Duodenal mucosa (tissue), 2 donors: ENCODE results near the gene CEP162.
"Not testable (repeated sequence)": the region's sequence is repeated elsewhere in the genome, so short reads cannot be mapped to it uniquely, and the experiment has no call there.

Experiments
- H3K27ac ChIP-seq: one replicate; pipeline ENCODE4 v1.7.0; 2013; ENCODE audit warnings: low read depth, low read length
- H3K27me3 ChIP-seq, 2 donors: one replicate each; pipeline ENCODE4 v1.7.0; 2013; ENCODE audit warnings: low read length in 2 of 2, control low read depth in 1 of 2; ENCODE audit not compliant: insufficient read depth in 2 of 2, control insufficient read depth in 1 of 2
- H3K36me3 ChIP-seq, 2 donors: one replicate each; pipeline ENCODE4 v1.7.0; 2013; ENCODE audit warnings: low read length in 2 of 2, control low read depth in 1 of 2; ENCODE audit not compliant: insufficient read depth in 2 of 2, control insufficient read depth in 1 of 2
- H3K4me1 ChIP-seq, 2 donors: one replicate each; pipeline ENCODE4 v1.7.0; 2013; ENCODE audit warnings: low read length in 2 of 2, control low read depth in 1 of 2; ENCODE audit not compliant: insufficient read depth in 2 of 2, control insufficient read depth in 1 of 2
- H3K4me3 ChIP-seq, 2 donors: one replicate each; pipeline ENCODE4 v1.7.0; 2013; ENCODE audit warnings: low read length in 2 of 2, low read depth in 1 of 2
- H3K9ac ChIP-seq, 2 donors: one replicate each; pipeline ENCODE4 v1.7.0; 2013; ENCODE audit warnings: low read length in 2 of 2, low read depth in 1 of 2
- H3K9me3 ChIP-seq, 2 donors: one replicate each; pipeline ENCODE4 v1.7.0; 2013; ENCODE audit warnings: low read length in 2 of 2, control low read depth in 1 of 2; ENCODE audit not compliant: control insufficient read depth in 1 of 2

Gene CEP162

GRCh38 chr6:84133385-84133784 is 94.1 kb downstream of the CEP162 start:
- H3K9ac ChIP-seq, H3K36me3 ChIP-seq, H3K4me1 ChIP-seq, H3K27ac ChIP-seq, H3K27me3 ChIP-seq, H3K9me3 ChIP-seq, H3K4me3 ChIP-seq: not testable (repeated sequence)

GRCh38 chr6:84129588-84129987 is 97.9 kb downstream of the CEP162 start:
- H3K9ac ChIP-seq, H3K27ac ChIP-seq, H3K4me3 ChIP-seq, H3K9me3 ChIP-seq, H3K27me3 ChIP-seq, H3K4me1 ChIP-seq, H3K36me3 ChIP-seq: not testable (repeated sequence)

GRCh38 chr6:84123186-84123585 is 104.3 kb downstream of the CEP162 start:
- Histone ChIP-seq H3K9me3 (no peaks in the 10 kb centered on the region), H3K27me3 (no peaks in the 10 kb centered on the region), H3K9ac (no peak overlapping the region), H3K27ac (no peak overlapping the region), H3K4me1 (no peaks in the 10 kb centered on the region), H3K36me3 (peaks cover 0 to 4% of the 10 kb centered on the region in 2 donors), H3K4me3 (no peak overlapping the region)

- Histone ChIP-seq H3K36me3 (peaks cover 0 to 1% of the 10 kb centered on the region in 2 donors), H3K9ac (no peak overlapping the region), H3K27me3 (no peaks in the 10 kb centered on the region), H3K4me3 (no peak overlapping the region), H3K4me1 (no peaks in the 10 kb centered on the region), H3K27ac (no peak overlapping the region), H3K9me3 (no peaks in the 10 kb centered on the region)
Observed at GRCh38 chr6:84119277-84119676, 108.2 kb downstream of the CEP162 start.

- no peaks in the 10 kb centered on the region for H3K27me3 ChIP-seq
- no peak overlapping the region for H3K4me3 ChIP-seq
- no peaks in the 10 kb centered on the region for H3K9me3 ChIP-seq
- no peaks in the 10 kb centered on the region for H3K36me3 ChIP-seq
- no peak overlapping the region for H3K27ac ChIP-seq
- H3K4me1 ChIP-seq = no peaks in the 10 kb centered on the region
- no peak overlapping the region for H3K9ac ChIP-seq
Observed at GRCh38 chr6:84118191-84118590, 109.3 kb downstream of the CEP162 start.

- not testable (repeated sequence) for H3K36me3 ChIP-seq, H3K27ac ChIP-seq, H3K4me3 ChIP-seq, H3K9me3 ChIP-seq, H3K9ac ChIP-seq, H3K4me1 ChIP-seq, H3K27me3 ChIP-seq
Observed at GRCh38 chr6:84114933-84115594, 112.4 kb downstream of the CEP162 start.

- H3K36me3 ChIP-seq, H3K4me3 ChIP-seq, H3K27me3 ChIP-seq: not testable (repeated sequence)
Observed at GRCh38 chr6:84111351-84111750, 116.1 kb downstream of the CEP162 start.

GRCh38 chr6:84107495-84107894 is 119.9 kb downstream of the CEP162 start:
- Histone ChIP-seq H3K9ac (no peak overlapping the region), H3K27me3 (no peaks in the 10 kb centered on the region), H3K4me1 (no peaks in the 10 kb centered on the region), H3K9me3 (no peaks in the 10 kb centered on the region), H3K36me3 (no peaks in the 10 kb centered on the region), H3K27ac (no peak overlapping the region), H3K4me3 (no peak overlapping the region)

More at GRCh38 chr6:84111351-84111750, 116.1 kb downstream of the CEP162 start:
- not testable (repeated sequence) for H3K9ac ChIP-seq, H3K4me1 ChIP-seq, H3K27ac ChIP-seq, H3K9me3 ChIP-seq

GRCh38 chr6:84105215-84105924 is 122.1 kb downstream of the CEP162 start:
- H3K9me3 ChIP-seq, H3K27ac ChIP-seq, H3K4me1 ChIP-seq, H3K27me3 ChIP-seq, H3K36me3 ChIP-seq, H3K4me3 ChIP-seq, H3K9ac ChIP-seq: not testable (repeated sequence)

- Histone ChIP-seq H3K9me3 (no peaks in the 10 kb centered on the region), H3K27me3 (no peaks in the 10 kb centered on the region), H3K4me1 (no peaks in the 10 kb centered on the region), H3K27ac (no peak overlapping the region), H3K36me3 (no peaks in the 10 kb centered on the region), H3K9ac (no peak overlapping the region), H3K4me3 (no peak overlapping the region)
Observed at GRCh38 chr6:84103029-84103428, 124.4 kb downstream of the CEP162 start.
